ENCODE results near the gene ZNF639.

DNA sequence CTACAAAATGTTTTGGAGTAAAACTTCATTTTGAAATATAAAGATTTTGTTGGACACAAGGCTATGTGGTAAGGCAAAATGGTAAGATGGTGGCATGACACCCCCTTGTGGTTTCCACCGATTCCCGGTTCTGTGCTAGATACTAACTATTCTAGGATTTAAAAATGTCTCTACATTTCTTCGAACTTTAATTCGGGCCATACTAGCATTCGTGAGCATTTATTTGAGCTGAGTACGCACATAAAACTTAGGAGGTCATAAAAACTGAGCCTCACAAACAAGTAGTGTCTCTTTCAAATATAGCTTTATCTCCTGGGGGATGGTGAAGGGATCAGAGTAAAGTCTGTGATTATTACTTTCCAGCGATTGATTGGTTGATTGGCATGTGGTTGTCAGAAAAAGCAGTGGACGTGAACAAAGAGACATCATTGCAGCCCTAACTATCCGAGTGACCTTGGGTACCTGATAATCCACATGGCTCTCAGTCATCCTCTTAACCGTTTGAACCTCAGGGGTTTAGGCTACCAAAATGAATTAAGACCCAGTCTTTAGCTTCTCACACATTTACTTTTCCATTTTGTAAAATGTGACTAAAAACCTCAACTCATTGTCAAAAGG lies 1.1 kb upstream of the ZNF639 start:
- TF ChIP-seq, protein P1, sequence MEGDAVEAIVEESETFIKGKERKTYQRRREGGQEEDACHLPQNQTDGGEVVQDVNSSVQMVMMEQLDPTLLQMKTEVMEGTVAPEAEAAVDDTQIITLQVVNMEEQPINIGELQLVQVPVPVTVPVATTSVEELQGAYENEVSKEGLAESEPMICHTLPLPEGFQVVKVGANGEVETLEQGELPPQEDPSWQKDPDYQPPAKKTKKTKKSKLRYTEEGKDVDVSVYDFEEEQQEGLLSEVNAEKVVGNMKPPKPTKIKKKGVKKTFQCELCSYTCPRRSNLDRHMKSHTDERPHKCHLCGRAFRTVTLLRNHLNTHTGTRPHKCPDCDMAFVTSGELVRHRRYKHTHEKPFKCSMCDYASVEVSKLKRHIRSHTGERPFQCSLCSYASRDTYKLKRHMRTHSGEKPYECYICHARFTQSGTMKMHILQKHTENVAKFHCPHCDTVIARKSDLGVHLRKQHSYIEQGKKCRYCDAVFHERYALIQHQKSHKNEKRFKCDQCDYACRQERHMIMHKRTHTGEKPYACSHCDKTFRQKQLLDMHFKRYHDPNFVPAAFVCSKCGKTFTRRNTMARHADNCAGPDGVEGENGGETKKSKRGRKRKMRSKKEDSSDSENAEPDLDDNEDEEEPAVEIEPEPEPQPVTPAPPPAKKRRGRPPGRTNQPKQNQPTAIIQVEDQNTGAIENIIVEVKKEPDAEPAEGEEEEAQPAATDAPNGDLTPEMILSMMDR (tag by site-specific recombination; IDR thresholded peaks at IDR 0.05): peak; percentile 35; the same call in 1 of the 2 replicates
- TF ChIP-seq ZNF677 (tag by site-specific recombination; IDR thresholded peaks at IDR 0.05): no peak
- TF ChIP-seq TCF7L2 (IDR thresholded peaks at IDR 0.05; ENCODE audit: borderline replicate concordance, low read depth, low read length): no peak

Data from HEK293 (cell line).